Cardiac muscle cell (in vitro differentiated cells and primary cell): ENCODE measurements around the gene LILRB3. TPM values are rescaled to one million over a fixed set of nuclear protein-coding genes. Genes with fewer than 3 reads are reported as not detected.

Experiments used
- DNase-seq, 2 donors: peaks; one replicate each; pipeline versions ENCODE4 v3.0.0 to v3.0.0-alpha.2; 2010 to 2017; ENCODE audit warnings: low read depth in 1 of 2, low spot score in 1 of 2
- H3K27ac ChIP-seq: fragments of 200-600 bp; sonication (generic); 2 replicates; pipeline ENCODE4 v1.5.1; 2016
- H3K27me3 ChIP-seq: fragments of 200-600 bp; sonication (generic); 2 replicates; pipeline ENCODE4 v1.6.0; 2016; ENCODE audit warnings: control low read depth
- H3K36me3 ChIP-seq: fragments of 200-600 bp; sonication (generic); 2 replicates; pipeline ENCODE4 v1.5.1; 2016; ENCODE audit warnings: control low read depth
- H3K4me1 ChIP-seq: fragments of 200-600 bp; sonication (generic); 2 replicates; pipeline ENCODE4 v1.8.1; 2017; ENCODE audit warnings: low read depth, mild to moderate bottlenecking, mixed run types
- H3K4me3 ChIP-seq: fragments of 200-600 bp; sonication (generic); 2 replicates; pipeline ENCODE4 v1.5.1; 2016; ENCODE audit warnings: mild to moderate bottlenecking
- H3K9me3 ChIP-seq: fragments of 200-600 bp; sonication (generic); 2 replicates; pipeline ENCODE4 v1.5.1; 2017; ENCODE audit warnings: low read depth, mild to moderate bottlenecking, control low read depth
- CTCF ChIP-seq: IDR thresholded peaks from 2 replicates; pipeline ENCODE4 v1.5.1; 2012; ENCODE audit warnings: low read depth, mild to moderate bottlenecking, low read length
- polyA plus RNA-seq: library from polyadenylated mRNA; unstranded; fragments of >200 nt; fragmentation: Nextera tagmentation; extraction: Ambion mirVana; gene quantifications from 2 replicates; pipeline ENCODE4 v1.2.1, GENCODE V29; 2016
- total RNA-seq: library from RNA; depleted of rRNA; stranded (reverse); fragments of >200 nt; gene quantifications from 2 replicates; pipeline ENCODE4 v1.2.3, GENCODE V29; 2016

Gene LILRB3
- total and polyA plus RNA-seq, 2 experiments from 2014 or later, result 0.27 to 0.98 TPM

- no peak for TF ChIP-seq CTCF
- peaks cover 60% of the 10 kb centered on the region for H3K36me3 ChIP-seq
- no peaks in the 10 kb centered on the region for H3K9me3 ChIP-seq
- H3K27me3 ChIP-seq, result no peaks in the 10 kb centered on the region
- H3K27ac ChIP-seq, result peak overlapping the region; percentile 23
- H3K4me3 ChIP-seq, result no peak overlapping the region
- peaks cover 48% of the 10 kb centered on the region for H3K4me1 ChIP-seq
- no peak for DNase-seq
Measured at GRCh38 chr19:54206831-54207177, 16.0 kb downstream of the LILRB3 start.

GRCh38 chr19:54206030-54206830, 16.6 kb downstream of the LILRB3 start:
- Histone ChIP-seq H3K27me3 (no peaks in the 10 kb centered on the region), H3K4me3 (no peak overlapping the region), H3K9me3 (no peaks in the 10 kb centered on the region), H3K36me3 (peaks cover 63% of the 10 kb centered on the region), H3K4me1 (peaks cover 51% of the 10 kb centered on the region), H3K27ac (no peak overlapping the region)
- TF ChIP-seq CTCF, result no peak
- no peak for DNase-seq

GRCh38 chr19:54204767-54205468, 17.9 kb downstream of the LILRB3 start:
- no peaks in the 10 kb centered on the region for H3K9me3 ChIP-seq
- H3K36me3 ChIP-seq, result peaks cover 63% of the 10 kb centered on the region
- peak overlapping the region; percentile 3 for H3K27ac ChIP-seq
- no peak for TF ChIP-seq CTCF
- no peaks in the 10 kb centered on the region for H3K27me3 ChIP-seq
- no peak overlapping the region for H3K4me3 ChIP-seq
- DNase-seq, result no peak
- peaks cover 43% of the 10 kb centered on the region for H3K4me1 ChIP-seq

GRCh38 chr19:54203151-54203611, 19.6 kb downstream of the LILRB3 start:
- Histone ChIP-seq H3K27me3 (no peaks in the 10 kb centered on the region), H3K27ac (no peak overlapping the region), H3K9me3 (no peaks in the 10 kb centered on the region), H3K36me3 (peaks cover 62% of the 10 kb centered on the region), H3K4me3 (no peak overlapping the region), H3K4me1 (peaks cover 26% of the 10 kb centered on the region)
- no peak for TF ChIP-seq CTCF
- peak in 1 of 2 donors; percentile 49 for DNase-seq

GRCh38 chr19:54201980-54202379, 20.8 kb downstream of the LILRB3 start:
- peak in 1 of 2 donors; percentile 45 for DNase-seq
- H3K27me3 ChIP-seq, result no peaks in the 10 kb centered on the region
- no peak for TF ChIP-seq CTCF
- peak overlapping the region; percentile 78 for H3K4me3 ChIP-seq
- H3K27ac ChIP-seq, result no peak overlapping the region
- H3K36me3 ChIP-seq, result peaks cover 51% of the 10 kb centered on the region
- peaks cover 17% of the 10 kb centered on the region for H3K4me1 ChIP-seq
- H3K9me3 ChIP-seq, result no peaks in the 10 kb centered on the region
